K562 (cell line): ENCODE measurements around the gene FOXD2. TPM values are rescaled to one million over a fixed set of nuclear protein-coding genes. Genes with fewer than 3 reads are reported as not detected.

Source experiments
- ATAC-seq: fragments of 200-7000 bp; cut with Tn5 transposase; 3 replicates; pipeline ENCODE4 v1.9.1; 2020; ENCODE audit warnings: moderate library complexity
- BruUV-seq: library from RNA; stranded (reverse); fragments of 400-500 nt; replicated peaks from 2 replicates; lab custom pipeline; 2021; lab: Mats Ljungman, UMichigan
- CTCF ChIA-PET: fragments of 300-600 bp; formaldehyde crosslinking; extraction: SDS; loops from one replicate; lab custom pipeline; 2021; ENCODE audit warnings: low intra/inter-chr PET ratio; lab: Yijun Ruan, JAX
- POLR2A ChIA-PET: fragments of 300-600, 350-650 bp; sonication (Branson Sonifier 250); formaldehyde crosslinking; extraction: SDS; loops from one replicate; lab custom pipeline; 2021; ENCODE audit warnings: antibody characterized with exemption, inconsistent platforms; lab: Yijun Ruan, JAX
- DNase-seq, 4 experiments: peaks; one replicate each; pipeline versions ENCODE4 v3.0.0 to v3.0.0-alpha.2; 2011 to 2018; ENCODE audit warnings: low spot score in 3 of 4, mixed read lengths in 3 of 4; ENCODE audit errors: extremely low read depth in 1 of 4
- FAIRE-seq: peaks from 2 replicates; lab custom pipeline; 2011; peaks lifted over from hg19 to GRCh38; lab: Jason Lieb, UNC
- H2AFZ ChIP-seq: 2 replicates; pipeline ENCODE4 v1.6.0; 2011; ENCODE audit warnings: low read depth, low read length, control low read depth, inconsistent platforms
- H3K27ac ChIP-seq: fragments of 200-600 bp; 3 replicates; pipeline ENCODE4 v1.8.0; 2011; ENCODE audit warnings: low read depth, mild to moderate bottlenecking, control low read depth, inconsistent platforms, low read length, moderate library complexity, mixed read lengths; ENCODE audit errors: extremely low read depth
- H3K27me3 ChIP-seq, 2 experiments: fragments of 300-600 bp in 1 of 2; 2 replicates in 1 of 2; 3 replicates in 1 of 2; pipeline versions ENCODE4 v1.6.0 to v1.8.0; 2011; ENCODE audit warnings: inconsistent platforms in 2 of 2, low read length in 2 of 2, mild to moderate bottlenecking in 1 of 2, mixed read lengths in 1 of 2, moderate library complexity in 1 of 2; ENCODE audit not compliant: control insufficient read depth in 2 of 2, insufficient read depth in 2 of 2
- H3K36me3 ChIP-seq: fragments of 300-600 bp; 3 replicates; pipeline ENCODE4 v1.8.0; 2011; ENCODE audit warnings: mild to moderate bottlenecking, low read length, inconsistent platforms; ENCODE audit not compliant: control insufficient read depth, insufficient read depth
- H3K4me1 ChIP-seq, 2 experiments: fragments of 200-600 bp in 1 of 2; replicated peaks in 1 of 2; 2 replicates in 1 of 2; 3 replicates in 1 of 2; pipeline versions ENCODE4 v1.5.1 to v1.8.0; 2011; ENCODE audit warnings: inconsistent platforms in 2 of 2, low read length in 2 of 2, mild to moderate bottlenecking in 1 of 2, mixed read lengths in 1 of 2, moderate library complexity in 1 of 2; ENCODE audit not compliant: control insufficient read depth in 2 of 2, insufficient read depth in 2 of 2
- H3K4me2 ChIP-seq: 2 replicates; pipeline ENCODE4 v1.6.1; 2011; ENCODE audit warnings: low read length, control low read depth, inconsistent platforms, mixed read lengths; ENCODE audit not compliant: insufficient read depth
- H3K4me3 ChIP-seq: fragments of 200-600 bp; sonication (generic), shearing (Covaris generic); 2 replicates; pipeline ENCODE4 v1.5.1; 2016; ENCODE audit warnings: control low read depth, inconsistent platforms
- H3K79me2 ChIP-seq: fragments of 200-600 bp; 3 replicates; pipeline ENCODE4 v1.8.0; 2011; ENCODE audit warnings: low read length, inconsistent platforms; ENCODE audit not compliant: control insufficient read depth, insufficient read depth
- H3K9ac ChIP-seq, 2 experiments: 2 replicates each; pipeline versions ENCODE4 v1.6.0 to v1.6.1; 2011; ENCODE audit warnings: low read depth in 2 of 2, low read length in 2 of 2, control low read depth in 1 of 2, inconsistent platforms in 1 of 2, mild to moderate bottlenecking in 1 of 2, mixed read lengths in 1 of 2; ENCODE audit not compliant: insufficient read depth in 1 of 2
- H3K9me1 ChIP-seq: one replicate; pipeline ENCODE4 v1.6.0; 2011; ENCODE audit warnings: inconsistent platforms, mild to moderate bottlenecking, low read length, moderate library complexity; ENCODE audit not compliant: control insufficient read depth, insufficient read depth
- H3K9me3 ChIP-seq: replicated peaks from 2 replicates; pipeline ENCODE4 v1.5.1; 2011; ENCODE audit warnings: low read depth, low read length, inconsistent platforms; ENCODE audit not compliant: control insufficient read depth, insufficient read depth
- H4K20me1 ChIP-seq: replicated peaks from 2 replicates; pipeline ENCODE4 v1.6.1; 2011; ENCODE audit warnings: low read length, inconsistent platforms, mixed read lengths; ENCODE audit not compliant: control insufficient read depth, insufficient read depth
- BCOR ChIP-seq: fragments of 450-650 bp; IDR thresholded peaks from 2 replicates; pipeline ENCODE4 v1.6.1; 2016
- BHLHE40 ChIP-seq: IDR thresholded peaks from 2 replicates; pipeline ENCODE4 v1.6.1; 2011; ENCODE audit warnings: low read length, improper control_type of control experiment
- EP300 ChIP-seq: IDR thresholded peaks from 2 replicates; pipeline ENCODE4 v1.6.1; 2012; ENCODE audit warnings: low read length, improper control_type of control experiment
- NFE2L1 ChIP-seq: fragments of 450-650 bp; IDR thresholded peaks from 2 replicates; pipeline ENCODE4 v1.6.1; 2016; ENCODE audit warnings: missing genetic modification characterization, low read depth, mild to moderate bottlenecking, missing compliant biosample characterization, moderate library complexity, borderline replicate concordance
- POLR2H ChIP-seq: IDR thresholded peaks from 2 replicates; pipeline ENCODE4 v1.6.1; 2016; ENCODE audit warnings: missing genetic modification characterization, low read depth, mild to moderate bottlenecking, control low read depth, missing compliant biosample characterization, moderate library complexity
- SPI1 ChIP-seq: IDR thresholded peaks from 2 replicates; pipeline ENCODE4 v1.6.1; 2011; ENCODE audit warnings: low read depth, low read length, control low read depth, borderline replicate concordance
- SRF ChIP-seq, 2 experiments: fragments of 250-450, 450-650 bp in 1 of 2; sonication (Bioruptor Pico) in 1 of 2; sonication (generic) in 1 of 2; formaldehyde crosslinking; IDR thresholded peaks; 2 replicates each; pipeline versions ENCODE4 v1.5.0 to v1.5.1; 2020 to 2022; ENCODE audit warnings: mild to moderate bottlenecking in 1 of 2, missing genetic modification reagents in 1 of 2
- ZSCAN29 ChIP-seq: fragments of 450-650 bp; IDR thresholded peaks from 2 replicates; pipeline ENCODE4 v1.6.1; 2017
- in situ Hi-C: fragments of 300-500 bp; cut with MboI; formaldehyde crosslinking; loops from 4 replicates; pipeline ENCODE4 v1.15.0; 2018; ENCODE audit warnings: inconsistent platforms, mixed read lengths
- intact Hi-C: fragments of 100-400 bp; cut with micrococcal nuclease; formaldehyde crosslinking; loops from 2 replicates; pipeline ENCODE4 v1.14.2; 2022
- polyA plus RNA-seq, 8 experiments: library from polyadenylated mRNA; depleted of rRNA in 4 of 8; stranded (reverse) in 5 of 8; unstranded in 3 of 8; fragments of >200 nt; fragmentation: Nextera tagmentation in 2 of 8; fragmentation: Illumina TruSeq in 1 of 8; extraction: Ambion mirVana in 2 of 8; extraction: Trizol in 1 of 8; gene quantifications; 2 replicates each; pipeline versions ENCODE4 v1.2.1 to v1.2.3, GENCODE V29; 2011 to 2014; ENCODE audit warnings: inconsistent platforms in 1 of 8, missing spikeins in 1 of 8
- total RNA-seq, 7 experiments: library from RNA; depleted of rRNA in 6 of 7; stranded (reverse); fragments of >200 nt in 6 of 7; fragmentation: Illumina TruSeq in 2 of 7; extraction: Trizol in 2 of 7; gene quantifications; 2 replicates each; pipeline versions ENCODE4 v1.2.1 to v1.2.3, GENCODE V29; 2011 to 2021; ENCODE audit warnings: low replicate concordance in 1 of 7
- TF ChIP-seq, protein P1 (sequence below): fragments of 250-450 bp; sonication (Bioruptor Pico); IDR thresholded peaks from 2 replicates; pipeline ENCODE4 v1.8.0; 2021; ENCODE audit warnings: moderate library complexity, mild to moderate bottlenecking, inconsistent platforms
- TF ChIP-seq, protein P2 (sequence below): IDR thresholded peaks from 2 replicates; pipeline ENCODE4 v1.6.1; 2011; ENCODE audit not compliant: insufficient read length; ENCODE audit errors: extremely low read depth

FOXD2 gene
- total and polyA plus RNA-seq, 9 of the 15 experiments (the other 6 are each of a cell fraction or from before 2014, with no cell fraction given) = 0.06 to 1.2 (median 0.22) TPM

DNA sequence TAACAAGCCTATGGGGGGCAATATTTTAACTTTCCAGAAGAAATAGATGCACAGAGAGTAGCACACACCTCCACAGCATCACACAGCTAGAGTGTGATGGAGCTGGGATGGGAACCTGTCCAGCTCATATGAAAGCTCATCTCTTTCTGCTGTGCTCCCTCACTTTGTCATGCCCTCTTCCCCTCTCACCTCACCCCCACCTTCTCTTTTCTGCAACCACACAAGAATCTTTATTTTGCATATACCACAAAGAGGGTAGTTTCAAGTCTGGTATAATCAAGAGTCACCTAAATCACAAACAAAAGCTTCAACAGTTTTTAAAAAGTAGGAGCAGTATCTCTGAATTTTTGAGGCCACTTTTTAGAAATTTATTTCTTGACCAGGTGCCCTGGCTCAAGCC, 22.6 kb downstream of the FOXD2 start:
- POLR2A ChIA-PET = interaction anchor here (1.1 kb wide), 1 partner anchor 65 kb away, joined by 4 read pairs; no protein-coding TSS in a partner anchor
- BruUV-seq = no TSS peak
- TF ChIP-seq BCOR (no peak), NFE2L1 (tag) (no peak), SRF (CRISPR knock-in tag; IDR thresholded peaks at IDR 0.05) (no peak), ZSCAN29 (no peak), POLR2H (tag) (no peak), SPI1 (no peak), BHLHE40 (no peak), EP300 (no peak)
- TF ChIP-seq, protein P1, sequence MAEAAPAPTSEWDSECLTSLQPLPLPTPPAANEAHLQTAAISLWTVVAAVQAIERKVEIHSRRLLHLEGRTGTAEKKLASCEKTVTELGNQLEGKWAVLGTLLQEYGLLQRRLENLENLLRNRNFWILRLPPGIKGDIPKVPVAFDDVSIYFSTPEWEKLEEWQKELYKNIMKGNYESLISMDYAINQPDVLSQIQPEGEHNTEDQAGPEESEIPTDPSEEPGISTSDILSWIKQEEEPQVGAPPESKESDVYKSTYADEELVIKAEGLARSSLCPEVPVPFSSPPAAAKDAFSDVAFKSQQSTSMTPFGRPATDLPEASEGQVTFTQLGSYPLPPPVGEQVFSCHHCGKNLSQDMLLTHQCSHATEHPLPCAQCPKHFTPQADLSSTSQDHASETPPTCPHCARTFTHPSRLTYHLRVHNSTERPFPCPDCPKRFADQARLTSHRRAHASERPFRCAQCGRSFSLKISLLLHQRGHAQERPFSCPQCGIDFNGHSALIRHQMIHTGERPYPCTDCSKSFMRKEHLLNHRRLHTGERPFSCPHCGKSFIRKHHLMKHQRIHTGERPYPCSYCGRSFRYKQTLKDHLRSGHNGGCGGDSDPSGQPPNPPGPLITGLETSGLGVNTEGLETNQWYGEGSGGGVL (CRISPR knock-in tag) = no peak
- TF ChIP-seq, protein P2, sequence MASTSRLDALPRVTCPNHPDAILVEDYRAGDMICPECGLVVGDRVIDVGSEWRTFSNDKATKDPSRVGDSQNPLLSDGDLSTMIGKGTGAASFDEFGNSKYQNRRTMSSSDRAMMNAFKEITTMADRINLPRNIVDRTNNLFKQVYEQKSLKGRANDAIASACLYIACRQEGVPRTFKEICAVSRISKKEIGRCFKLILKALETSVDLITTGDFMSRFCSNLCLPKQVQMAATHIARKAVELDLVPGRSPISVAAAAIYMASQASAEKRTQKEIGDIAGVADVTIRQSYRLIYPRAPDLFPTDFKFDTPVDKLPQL = no peak

More for the DNA sequence above, 22.6 kb downstream of the FOXD2 start:
- FAIRE-seq (no peak), DNase-seq (no peak), ATAC-seq (no peak)
- no peaks in the 10 kb centered on the region for H3K9me3 ChIP-seq
- H3K36me3 ChIP-seq = no peaks in the 10 kb centered on the region
- H3K4me2 ChIP-seq = no peak overlapping the region
- no peaks in the 10 kb centered on the region for H4K20me1 ChIP-seq
- H3K4me3 ChIP-seq = no peak overlapping the region
- no peaks in the 10 kb centered on the region for H3K9me1 ChIP-seq
- CTCF ChIA-PET = no interaction called here
- H3K9ac ChIP-seq = no peak overlapping the region
- H3K27me3 ChIP-seq = peaks cover 21 to 25% of the 10 kb centered on the region in 2 experiments; a peak in 4 of 5 replicates
- in situ Hi-C loops (no loop called here), intact Hi-C loops (no loop called here)
- H3K4me1 ChIP-seq = no peaks in the 10 kb centered on the region
- H2AFZ ChIP-seq = no peak overlapping the region
- H3K79me2 ChIP-seq = no peaks in the 10 kb centered on the region
- no peak overlapping the region for H3K27ac ChIP-seq
